Measurements from ENCODE around the gene GRIA1. TPM values are rescaled to one million over a fixed set of nuclear protein-coding genes. Genes with fewer than 3 reads are reported as not detected.

Gene GRIA1
- total and polyA plus RNA-seq, 10 of the 15 experiments (the other 5 are each of a cell fraction or from before 2014, with no cell fraction given) = 0.04 to 0.18 (median 0.04) TPM; not detected in 7

- WGBS (ENCODE audit: insufficient coverage, insufficient replicate concordance, low lambda C conversion rate, missing lambda C conversion rate) = 0% methylated on average over 1 of the region's 1 CpG
- SMC1A ChIA-PET (ENCODE audit: uncharacterized antibody, unreplicated experiment) = interaction anchor here (1.3 to 1.4 kb wide), 2 partner anchors 10 to 295 kb away, joined by 3 to 4 read pairs; no protein-coding TSS in a partner anchor
Measured at GRCh38 chr5:153670101-153670500, 179.6 kb downstream of the GRIA1 start.

More at GRCh38 chr5:153670101-153670500, 179.6 kb downstream of the GRIA1 start:
- in situ Hi-C loops (cut with MboI) (no loop called here), intact Hi-C loops (cut with micrococcal nuclease; ENCODE audit: unreplicated experiment) (no loop called here)
- Histone ChIP-seq H3K79me2 (ENCODE audit: control insufficient read depth, insufficient read depth, low read length) (no peaks in the 10 kb centered on the region), H3K27ac (ENCODE audit: control insufficient read depth, insufficient read depth) (no peak overlapping the region), H4K20me1 (ENCODE audit: control insufficient read depth, insufficient read depth) (no peaks in the 10 kb centered on the region), H3K9me3 (replicated peaks; ENCODE audit: control insufficient read depth, insufficient read depth, low read length) (no peaks in the 10 kb centered on the region), H3K9ac (ENCODE audit: control insufficient read depth, insufficient read depth, low read length) (no peak overlapping the region), H3K36me3 (ENCODE audit: control insufficient read depth in 2 of 2, insufficient read depth in 2 of 2, low read length in 1 of 2) (no peaks in the 10 kb centered on the region), H3K4me1 (ENCODE audit: control insufficient read depth, insufficient read depth, low read length) (no peaks in the 10 kb centered on the region), H2AFZ (ENCODE audit: control insufficient read depth, low read depth, low read length) (no peak overlapping the region), H3K27me3 (replicated peaks in 1 of 2; ENCODE audit: control insufficient read depth in 2 of 2, insufficient read depth in 2 of 2, low read length in 1 of 2) (no peaks in the 10 kb centered on the region), H3K4me2 (ENCODE audit: control insufficient read depth, insufficient read depth) (no peak overlapping the region), H3K4me3 (no peak overlapping the region)
- ATAC-seq = no peak
- ChIA-PET RAD21 (ENCODE audit: unreplicated experiment) (no interaction called here), POLR2A (no interaction called here), CTCF (no interaction called here)
- no peak for DNase-seq (ENCODE audit: low read depth, low spot score)
- TF ChIP-seq ZNF687 (IDR thresholded peaks at IDR 0.05) = no peak
- no peak for TF ChIP-seq CHD4 (IDR thresholded peaks at IDR 0.05)
- TF ChIP-seq ZNF384 (IDR thresholded peaks at IDR 0.05; ENCODE audit: borderline replicate concordance, low read depth, low read length) = no peak
- no peak for TF ChIP-seq NFYB (IDR thresholded peaks at IDR 0.05; ENCODE audit: insufficient read depth, low read depth, low read length)
- no peak for TF ChIP-seq KLF5 (IDR thresholded peaks at IDR 0.05; ENCODE audit: partially characterized antibody)
- no peak for TF ChIP-seq NBN (IDR thresholded peaks at IDR 0.05)
- TF ChIP-seq IRF3 (IDR thresholded peaks at IDR 0.05) = no peak
- BruUV-seq (replicated peaks) = no TSS peak
- no peak for FAIRE-seq

All from GM12878 (cell line).